ENCODE results near the gene CRTC1.
A peak's percentile ranks its signal among the peaks of the same experiment; 100 is the strongest.
"Not testable (repeated sequence)": the region's sequence is repeated elsewhere in the genome, so short reads cannot be mapped to it uniquely, and the experiment has no call there.

Gene CRTC1

GRCh38 chr19:18672044-18672451 is 11.4 kb upstream of the CRTC1 start:
- peak overlapping the region; percentile 39 for H3K27ac ChIP-seq
- CTCF ChIA-PET, result interaction anchor here (0.6 to 0.8 kb wide), 2 partner anchors 100 to 155 kb away, joined by 3 to 7 read pairs; no protein-coding TSS in a partner anchor
- no peak for TF ChIP-seq CTCF (conservative IDR thresholded peaks at IDR 0.05; ENCODE audit: low read depth)
- POLR2A ChIA-PET (ENCODE audit: low non-redundant PET), result interaction anchor here (0.5 kb wide), 1 partner anchor 22 kb away, joined by 18 read pairs; no protein-coding TSS in a partner anchor
- no peak for DNase-seq (ENCODE audit: low spot score)

GRCh38 chr19:18672606-18673337 is 10.7 kb upstream of the CRTC1 start:
- peak overlapping the region; percentile 39 for H3K27ac ChIP-seq
- no peak for TF ChIP-seq CTCF (conservative IDR thresholded peaks at IDR 0.05; ENCODE audit: low read depth)
- ChIA-PET CTCF (interaction anchor here (0.6 to 0.8 kb wide), 3 partner anchors 24 to 155 kb away, joined by 3 to 7 read pairs (median 3); no protein-coding TSS in a partner anchor), POLR2A (ENCODE audit: low non-redundant PET) (interaction anchor here (0.6 kb wide), 1 partner anchor 74 kb away, joined by 3 read pairs; no protein-coding TSS in a partner anchor)
- DNase-seq (ENCODE audit: low spot score), result no peak

- DNase-seq (ENCODE audit: low spot score), result no peak
- peak overlapping the region; percentile 21 for H3K27ac ChIP-seq
- ChIA-PET CTCF (interaction anchor here (0.6 to 0.7 kb wide), 3 partner anchors 75 to 155 kb away, joined by 3 read pairs; no protein-coding TSS in a partner anchor), POLR2A (ENCODE audit: low non-redundant PET) (no interaction called here)
- TF ChIP-seq CTCF (conservative IDR thresholded peaks at IDR 0.05; ENCODE audit: low read depth), result no peak
Observed at GRCh38 chr19:18674616-18675015, 8.9 kb upstream of the CRTC1 start.

- TF ChIP-seq CTCF (conservative IDR thresholded peaks at IDR 0.05; ENCODE audit: low read depth), result no peak
- no peak for DNase-seq (ENCODE audit: low spot score)
- ChIA-PET POLR2A (ENCODE audit: low non-redundant PET) (no interaction called here), CTCF (no interaction called here)
- peak overlapping the region; percentile 7; the same call in 1 of the 2 replicates for H3K27ac ChIP-seq
Observed at GRCh38 chr19:18675779-18676178, 7.7 kb upstream of the CRTC1 start.

GRCh38 chr19:18676692-18677091 is 6.8 kb upstream of the CRTC1 start:
- CTCF ChIA-PET, result no interaction called here
- DNase-seq (ENCODE audit: low spot score), result no peak
- peak overlapping the region; percentile 92 for H3K27ac ChIP-seq
- TF ChIP-seq CTCF (conservative IDR thresholded peaks at IDR 0.05; ENCODE audit: low read depth), result no peak
- POLR2A ChIA-PET (ENCODE audit: low non-redundant PET), result no interaction called here

- POLR2A ChIA-PET (ENCODE audit: low non-redundant PET), result interaction anchor here (0.7 kb wide), 1 partner anchor 106 kb away, joined by 3 read pairs; no protein-coding TSS in a partner anchor
- TF ChIP-seq CTCF (conservative IDR thresholded peaks at IDR 0.05; ENCODE audit: low read depth), result no peak
- CTCF ChIA-PET, result interaction anchor here (0.6 kb wide), 1 partner anchor 10 kb away, joined by 4 read pairs; no protein-coding TSS in a partner anchor
- H3K27ac ChIP-seq, result peak overlapping the region; percentile 92
- no peak for DNase-seq (ENCODE audit: low spot score)
Observed at GRCh38 chr19:18677156-18677555, 6.3 kb upstream of the CRTC1 start.

- CTCF ChIA-PET, result interaction anchor here (0.6 to 0.7 kb wide), 2 partner anchors 60 to 93 kb away, joined by 3 read pairs; no protein-coding TSS in a partner anchor
- DNase-seq (ENCODE audit: low spot score); POLR2A ChIA-PET (ENCODE audit: low non-redundant PET): not testable (repeated sequence)
- H3K27ac ChIP-seq, result peak overlapping the region; percentile 92
Observed at GRCh38 chr19:18680148-18680547, 3.3 kb upstream of the CRTC1 start.
